ENCODE data around the gene CBFA2T3.

The CBFA2T3 gene

DNA sequence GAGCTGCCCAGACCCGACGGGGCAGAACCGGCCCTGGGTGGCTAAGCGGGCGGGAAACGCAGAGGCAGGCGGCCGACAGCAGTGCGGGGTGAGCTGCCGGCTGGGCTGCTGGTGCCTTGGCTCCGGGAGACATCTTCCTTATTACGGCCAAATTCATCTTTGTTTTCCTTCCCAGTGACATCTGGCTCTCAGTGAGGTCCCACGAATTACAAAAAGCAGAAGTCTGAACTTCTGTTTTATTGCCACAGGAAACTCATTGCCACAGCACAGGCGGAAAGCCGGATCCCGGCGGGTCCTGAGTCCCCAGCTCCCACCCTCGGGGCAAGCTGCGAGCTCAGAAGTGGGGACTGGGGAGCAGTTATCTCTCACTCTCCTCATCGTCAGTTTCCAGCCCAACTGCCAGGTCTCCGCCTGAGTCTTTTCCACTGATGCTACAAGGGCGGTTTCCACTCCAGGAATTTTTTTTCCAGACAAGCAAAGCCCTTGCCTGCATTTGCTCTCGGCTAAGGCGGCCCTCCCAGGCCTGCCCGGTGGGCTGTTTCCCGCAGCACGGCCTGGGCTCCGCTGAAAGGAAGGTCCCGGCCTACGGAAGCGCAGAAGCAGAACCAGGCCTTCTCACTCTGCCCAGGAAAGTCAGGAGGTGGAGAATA lies 40.3 kb downstream of the CBFA2T3 start:
- no peak for DNase-seq

- DNase-seq: peak; percentile 36
Observed at GRCh38 chr16:88936008-88936555, 40.9 kb downstream of the CBFA2T3 start.

DNA sequence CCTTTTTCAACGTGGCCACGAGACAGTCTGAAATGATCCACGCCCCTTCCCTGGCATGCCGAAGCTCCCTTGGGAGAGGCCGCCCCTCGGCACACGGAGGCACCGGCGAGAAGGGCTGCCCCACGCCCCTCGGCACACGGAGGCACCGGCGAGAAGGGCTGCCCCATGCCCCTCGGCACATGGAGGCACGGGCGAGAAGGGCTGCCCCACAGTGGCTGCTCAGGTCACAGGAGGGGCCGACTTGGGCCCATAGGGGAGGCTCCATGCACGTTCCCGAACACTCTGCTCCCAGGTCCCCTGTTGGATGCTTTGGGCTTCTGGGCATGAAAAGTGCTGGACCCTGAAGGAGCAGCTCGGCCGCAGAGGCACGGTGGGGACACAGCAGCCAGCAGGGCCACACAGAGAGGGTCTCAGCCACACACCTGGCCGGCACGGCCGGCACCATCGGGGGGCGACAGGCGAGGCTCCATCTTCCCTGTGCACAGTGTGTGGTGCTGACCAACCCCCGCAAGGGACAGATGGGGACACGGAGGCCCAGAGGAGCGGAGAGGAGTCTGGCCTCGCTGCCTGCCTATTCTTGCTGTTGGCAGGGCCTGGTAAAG lies 42.8 kb downstream of the CBFA2T3 start:
- DNase-seq: no peak

GRCh38 chr16:88932929-88933328 lies 44.1 kb downstream of the CBFA2T3 start:
- no peak for DNase-seq

GRCh38 chr16:88931936-88932335 lies 45.1 kb downstream of the CBFA2T3 start:
- DNase-seq: no peak

- no peak for DNase-seq
Observed at GRCh38 chr16:88931373-88931900, 45.6 kb downstream of the CBFA2T3 start.

DNA sequence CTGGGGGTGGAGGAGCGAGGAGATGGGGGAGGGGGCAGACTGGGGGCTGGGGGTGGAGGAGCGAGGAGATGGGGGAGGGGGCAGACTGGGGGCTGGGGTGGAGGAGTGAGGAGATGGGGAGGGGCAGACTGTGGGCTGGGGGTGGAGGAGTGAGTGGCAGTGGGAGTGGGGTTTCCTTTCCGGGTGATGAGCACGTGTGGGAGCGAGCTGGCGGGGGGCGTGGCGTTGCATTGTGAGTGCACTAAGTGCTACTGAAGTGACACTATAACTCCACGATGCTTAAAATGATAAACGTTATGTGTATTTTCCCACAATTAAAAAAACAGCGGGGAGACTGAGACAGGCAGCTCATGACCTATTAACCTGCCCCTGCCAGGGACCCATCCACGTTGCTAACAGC lies 46.3 kb downstream of the CBFA2T3 start:
- no peak for DNase-seq

DNA sequence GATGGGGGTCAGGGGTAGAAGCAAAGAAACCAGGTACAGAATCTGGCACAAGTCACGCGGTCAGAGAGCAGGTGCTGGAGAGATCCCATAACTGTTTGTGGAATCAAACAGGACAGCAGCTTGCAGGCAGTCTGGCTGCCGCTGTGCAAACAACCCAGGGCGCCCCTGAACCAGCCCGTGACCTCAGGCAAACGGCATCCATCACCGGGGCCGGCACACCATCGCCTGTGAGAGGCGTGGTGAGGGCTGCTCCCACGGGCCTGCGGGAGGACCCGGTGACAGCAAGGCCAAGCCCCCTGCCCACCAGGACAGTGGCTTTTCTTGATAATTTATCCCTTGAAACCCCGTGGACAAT lies 47.9 kb downstream of the CBFA2T3 start:
- no peak for DNase-seq

DNA sequence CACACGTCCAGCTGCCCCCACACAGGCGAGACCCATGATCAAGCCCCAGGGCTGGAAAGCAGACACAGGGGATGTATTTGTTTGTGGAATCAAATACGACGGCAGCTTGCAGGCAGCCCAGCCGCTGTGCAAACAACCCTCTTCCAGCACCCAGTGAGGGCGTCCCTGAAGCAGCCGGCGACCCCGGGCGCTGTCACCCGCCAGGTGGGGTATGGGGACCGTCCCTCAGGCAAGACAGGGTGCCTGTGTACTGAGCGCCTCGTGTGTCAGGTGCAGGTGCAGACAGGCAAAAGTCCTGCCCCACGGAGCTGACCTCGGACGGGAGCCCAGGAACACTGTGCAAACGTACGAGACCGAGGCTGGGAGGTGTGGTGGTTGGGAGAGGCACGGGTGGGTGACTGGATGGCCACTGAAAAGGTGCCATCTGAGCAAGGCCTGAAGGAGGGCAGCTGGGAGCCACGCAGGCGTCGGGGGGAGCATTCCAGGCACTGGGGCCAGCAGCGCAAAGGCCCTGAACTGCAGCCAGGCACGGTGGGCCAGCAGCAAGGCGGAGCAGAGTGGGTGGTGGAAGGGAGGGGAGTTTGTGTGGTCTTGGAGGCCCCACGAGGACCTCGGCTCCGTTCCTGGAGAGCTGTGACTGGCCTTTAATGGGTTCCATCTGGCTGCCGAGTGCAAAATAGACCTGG lies 48.5 kb downstream of the CBFA2T3 start:
- DNase-seq: no peak

- DNase-seq: no peak
Observed at GRCh38 chr16:88927661-88928060, 49.3 kb downstream of the CBFA2T3 start.

DNA sequence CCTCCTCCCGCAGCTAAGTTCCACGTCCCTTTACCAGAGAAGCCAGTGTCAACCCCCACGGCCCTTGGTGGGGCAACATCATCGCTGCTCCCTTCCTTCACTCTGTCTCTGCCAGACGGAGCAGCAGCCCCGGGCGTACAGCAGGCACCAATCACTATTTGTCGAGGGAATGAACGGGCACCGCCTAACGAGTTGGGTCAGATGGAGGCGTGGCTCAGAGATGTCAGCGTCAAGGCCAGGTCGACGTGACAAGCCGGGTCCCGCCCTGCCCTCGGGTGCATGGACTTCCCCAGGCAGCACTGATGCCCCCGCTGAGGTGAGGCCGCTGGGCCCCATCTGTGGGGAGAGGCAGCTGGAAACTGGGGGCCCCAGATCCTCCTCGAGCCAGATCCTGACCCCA lies 50.0 kb downstream of the CBFA2T3 start:
- no peak for DNase-seq

DNA sequence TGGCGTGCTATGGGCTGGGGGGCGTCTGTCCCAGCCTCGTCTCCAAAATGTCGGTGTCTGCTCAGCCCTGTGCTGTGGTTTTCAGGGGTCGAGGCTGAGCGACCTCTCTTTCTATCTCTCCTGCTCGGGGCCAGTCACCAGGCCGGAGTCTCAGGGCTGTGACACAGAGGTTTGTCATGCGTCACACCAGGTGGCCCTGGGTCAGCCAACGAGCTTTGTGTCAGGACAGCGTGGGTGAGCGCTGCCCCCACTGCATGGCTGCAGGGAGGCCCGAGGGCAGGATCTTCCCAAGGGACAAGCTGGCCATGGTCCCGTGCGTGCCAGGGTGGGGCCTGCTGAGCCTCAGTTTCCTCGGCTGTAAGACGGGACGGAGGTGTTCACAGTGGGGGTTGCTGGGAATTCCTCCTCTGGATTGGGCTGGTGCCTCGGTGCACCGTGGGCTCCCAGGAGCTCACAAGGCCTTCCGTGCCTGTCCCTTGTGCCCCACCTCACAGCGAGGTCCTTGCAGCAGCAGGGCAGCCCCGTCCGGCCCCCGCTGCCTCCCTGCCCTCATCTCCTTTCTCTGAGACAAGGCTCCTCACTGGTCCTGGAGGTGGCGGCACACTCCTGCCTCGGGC lies 50.5 kb downstream of the CBFA2T3 start:
- DNase-seq: no peak

GRCh38 chr16:88925540-88925887 lies 51.5 kb downstream of the CBFA2T3 start:
- DNase-seq: no peak

- peak; percentile 60 for DNase-seq
Observed at GRCh38 chr16:88924834-88925539, 52.0 kb downstream of the CBFA2T3 start.

- DNase-seq: no peak
Observed at GRCh38 chr16:88923926-88924833, 52.8 kb downstream of the CBFA2T3 start.

- no peak for DNase-seq
Observed at GRCh38 chr16:88923450-88923849, 53.6 kb downstream of the CBFA2T3 start.

GRCh38 chr16:88922826-88923410 lies 54.1 kb downstream of the CBFA2T3 start:
- DNase-seq: no peak

- no peak for DNase-seq
Observed at GRCh38 chr16:88922114-88922825, 54.7 kb downstream of the CBFA2T3 start.

- no peak for DNase-seq
Observed at GRCh38 chr16:88921591-88921990, 55.4 kb downstream of the CBFA2T3 start.

All from activated CD4-positive, alpha-beta T cell treated with anti-CD3 and anti-CD28 coated beads for 48 hours (primary cell).